K562 (cell line): ENCODE data around the gene CEACAM18. TPM values are rescaled to one million over a fixed set of nuclear protein-coding genes. Genes with fewer than 3 reads are reported as not detected.
A peak's percentile ranks its signal among the peaks of the same experiment; 100 is the strongest.

Experiments
- ATF7 ChIP-seq: fragments of 450-650 bp; IDR thresholded peaks from 2 replicates; pipeline ENCODE4 v1.7.1; 2014; ENCODE audit warnings: mild to moderate bottlenecking, moderate library complexity
- CGGBP1 ChIP-seq: fragments of 250-450 bp; sonication (Bioruptor Pico); IDR thresholded peaks from 2 replicates; pipeline ENCODE4 v1.9.0; 2021; ENCODE audit warnings: mild to moderate bottlenecking
- CTBP1 ChIP-seq: fragments of 450-650 bp; IDR thresholded peaks from 2 replicates; pipeline ENCODE4 v1.6.1; 2016; ENCODE audit warnings: borderline replicate concordance
- DPF2 ChIP-seq: fragments of 450-650 bp; IDR thresholded peaks from 2 replicates; pipeline ENCODE4 v1.6.1; 2016
- EHMT2 ChIP-seq: fragments of 450-650 bp; IDR thresholded peaks from 2 replicates; pipeline ENCODE4 v1.6.1; 2018; ENCODE audit warnings: antibody characterized with exemption
- EZH2 ChIP-seq: IDR thresholded peaks from 2 replicates; pipeline ENCODE4 v1.6.1; 2012; ENCODE audit warnings: low read depth, mild to moderate bottlenecking, inconsistent platforms, low read length, borderline replicate concordance
- FUS ChIP-seq: fragments of 200-400 bp; formaldehyde crosslinking; optimal IDR thresholded peaks from 2 replicates; pipeline ENCODE3; 2017; ENCODE audit warnings: low read depth, low read length
- KAT2B ChIP-seq: IDR thresholded peaks from one replicate; pipeline ENCODE4 v1.6.1; 2012; ENCODE audit warnings: low read depth, mild to moderate bottlenecking, control low read depth, inconsistent platforms, low read length, moderate library complexity
- LEF1 ChIP-seq: fragments of 450-650 bp; IDR thresholded peaks from 2 replicates; pipeline ENCODE4 v1.6.1; 2016; ENCODE audit warnings: mild to moderate bottlenecking
- MNT ChIP-seq, 2 experiments: fragments of 450-650 bp; conservative IDR thresholded peaks; 2 replicates each; pipeline ENCODE4 v1.6.1; 2017; ENCODE audit warnings: mild to moderate bottlenecking in 2 of 2, moderate library complexity in 2 of 2
- NEUROD1 ChIP-seq: fragments of 150-350 bp; IDR thresholded peaks from 2 replicates; pipeline ENCODE4 v1.6.1; 2014; ENCODE audit warnings: borderline replicate concordance, low read length, low read depth; ENCODE audit not compliant: partially characterized antibody
- NFIC ChIP-seq: fragments of 450-650 bp; IDR thresholded peaks from 2 replicates; pipeline ENCODE4 v1.6.1; 2017; ENCODE audit warnings: mild to moderate bottlenecking, inconsistent platforms
- RFX5 ChIP-seq: IDR thresholded peaks from 2 replicates; pipeline ENCODE4 v1.6.1; 2011; ENCODE audit warnings: low read depth, mild to moderate bottlenecking, improper control_type of control experiment, low read length
- SMAD3 ChIP-seq: fragments of 450-650 bp; formaldehyde crosslinking; conservative IDR thresholded peaks from 2 replicates; pipeline ENCODE4 v1.4.0; 2020; ENCODE audit warnings: mild to moderate bottlenecking
- SP1 ChIP-seq: sonication (generic); formaldehyde crosslinking; IDR thresholded peaks from 2 replicates; pipeline ENCODE4 v1.8.1; 2022; ENCODE audit warnings: mild to moderate bottlenecking, missing genetic modification reagents
- ZBTB8A ChIP-seq: fragments of 450-650 bp; IDR thresholded peaks from 2 replicates; pipeline ENCODE4 v1.6.1; 2018; ENCODE audit warnings: mild to moderate bottlenecking, moderate library complexity; ENCODE audit not compliant: partially characterized antibody
- ZFPM2 ChIP-seq: fragments of 250-450 bp; sonication (Bioruptor Pico); IDR thresholded peaks from 2 replicates; pipeline ENCODE4 v1.5.1; 2022; ENCODE audit warnings: mild to moderate bottlenecking
- ZNF146 ChIP-seq: IDR thresholded peaks from one replicate; pipeline ENCODE4 v1.6.1; 2018; ENCODE audit warnings: missing compliant biosample characterization; ENCODE audit not compliant: unreplicated experiment
- ZNF175 ChIP-seq: fragments of 200-800 bp; sonication (Bioruptor generic); IDR thresholded peaks from 2 replicates; pipeline ENCODE4 v1.6.1; 2016; ENCODE audit warnings: low read depth, mild to moderate bottlenecking, missing genetic modification characterization, missing compliant biosample characterization
- ZNF263 ChIP-seq: sonication (generic); formaldehyde crosslinking; IDR thresholded peaks from 2 replicates; pipeline ENCODE4 v1.8.0; 2022; ENCODE audit warnings: mild to moderate bottlenecking, missing genetic modification reagents, borderline replicate concordance
- ZNF583 ChIP-seq: fragments of 250-450 bp; sonication (Bioruptor Pico); IDR thresholded peaks from 2 replicates; pipeline ENCODE4 v1.4.0; 2020
- ZNF740 ChIP-seq, 3 experiments: fragments of 200-800 bp in 1 of 3; sonication (Bioruptor generic) in 1 of 3; sonication (generic) in 1 of 3; formaldehyde crosslinking in 1 of 3; IDR thresholded peaks; 2 replicates each; pipeline versions ENCODE4 v1.6.1 to v1.8.0; 2016 to 2022; ENCODE audit warnings: mild to moderate bottlenecking in 2 of 3, missing compliant biosample characterization in 2 of 3, missing genetic modification characterization in 2 of 3, missing genetic modification reagents in 1 of 3
- polyA plus RNA-seq, 8 experiments: library from polyadenylated mRNA; depleted of rRNA in 4 of 8; stranded (reverse) in 5 of 8; unstranded in 3 of 8; fragments of >200 nt; fragmentation: Nextera tagmentation in 2 of 8; fragmentation: Illumina TruSeq in 1 of 8; extraction: Ambion mirVana in 2 of 8; extraction: Trizol in 1 of 8; gene quantifications; 2 replicates each; pipeline versions ENCODE4 v1.2.1 to v1.2.3, GENCODE V29; 2011 to 2014; ENCODE audit warnings: inconsistent platforms in 1 of 8, missing spikeins in 1 of 8
- total RNA-seq, 7 experiments: library from RNA; depleted of rRNA in 6 of 7; stranded (reverse); fragments of >200 nt in 6 of 7; fragmentation: Illumina TruSeq in 2 of 7; extraction: Trizol in 2 of 7; gene quantifications; 2 replicates each; pipeline versions ENCODE4 v1.2.1 to v1.2.3, GENCODE V29; 2011 to 2021; ENCODE audit warnings: low replicate concordance in 1 of 7
- TF ChIP-seq, protein P1 (sequence below): fragments of 450-650 bp; IDR thresholded peaks from 2 replicates; pipeline ENCODE4 v1.6.1; 2017; ENCODE audit warnings: antibody characterized with exemption

CEACAM18 gene
- total and polyA plus RNA-seq, 9 of the 15 experiments (the other 6 are each of a cell fraction or from before 2014, with no cell fraction given): 0.08 to 0.24 (median 0.15) TPM; not detected in 3

- TF ChIP-seq CGGBP1 (no peak), EHMT2 (no peak), CTBP1 (peak; percentile 51; the same call in 1 of the 2 replicates), EZH2 (no peak), DPF2 (no peak), SP1 (no peak), SMAD3 (CRISPR knock-in tag) (0 out of 2 replicates have a peak, but pooled peaks have one; percentile 28), ZNF146 (no peak), ATF7 (no peak), NFIC (no peak), ZFPM2 (CRISPR knock-in tag) (no peak), ZNF583 (CRISPR knock-in tag) (no peak), ZBTB8A (no peak), ZNF175 (no peak), KAT2B (no peak), LEF1 (no peak), RFX5 (no peak), ZNF740 (CRISPR knock-in tag; IDR thresholded peaks at IDR 0.05) (0 out of 2 replicates have a peak, but pooled peaks have one; percentile 37), ZNF740 (tag; IDR thresholded peaks at IDR 0.05) (no peak), MNT (conservative IDR thresholded peaks at IDR 0.05) (no peak), ZNF263 (CRISPR knock-in tag) (peak; percentile 97), NEUROD1 (peak; percentile 37), FUS (no peak)
- TF ChIP-seq, protein P1, sequence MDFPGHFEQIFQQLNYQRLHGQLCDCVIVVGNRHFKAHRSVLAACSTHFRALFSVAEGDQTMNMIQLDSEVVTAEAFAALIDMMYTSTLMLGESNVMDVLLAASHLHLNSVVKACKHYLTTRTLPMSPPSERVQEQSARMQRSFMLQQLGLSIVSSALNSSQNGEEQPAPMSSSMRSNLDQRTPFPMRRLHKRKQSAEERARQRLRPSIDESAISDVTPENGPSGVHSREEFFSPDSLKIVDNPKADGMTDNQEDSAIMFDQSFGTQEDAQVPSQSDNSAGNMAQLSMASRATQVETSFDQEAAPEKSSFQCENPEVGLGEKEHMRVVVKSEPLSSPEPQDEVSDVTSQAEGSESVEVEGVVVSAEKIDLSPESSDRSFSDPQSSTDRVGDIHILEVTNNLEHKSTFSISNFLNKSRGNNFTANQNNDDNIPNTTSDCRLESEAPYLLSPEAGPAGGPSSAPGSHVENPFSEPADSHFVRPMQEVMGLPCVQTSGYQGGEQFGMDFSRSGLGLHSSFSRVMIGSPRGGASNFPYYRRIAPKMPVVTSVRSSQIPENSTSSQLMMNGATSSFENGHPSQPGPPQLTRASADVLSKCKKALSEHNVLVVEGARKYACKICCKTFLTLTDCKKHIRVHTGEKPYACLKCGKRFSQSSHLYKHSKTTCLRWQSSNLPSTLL: no peak
Observed at GRCh38 chr19:51531349-51532315, 53.3 kb downstream of the CEACAM18 start, which contains the start of gene SIGLEC6 (continued).
